Measurements from ENCODE around the gene MAPK9.
"Not testable (repeated sequence)": the region's sequence is repeated elsewhere in the genome, so short reads cannot be mapped to it uniquely, and the experiment has no call there.

The MAPK9 gene

GRCh38 chr5:180210961-180211760 is 80.7 kb downstream of the MAPK9 start:
- Histone ChIP-seq H3K9me3 (ENCODE audit: control insufficient read depth, insufficient read depth, low read length) (no peaks in the 10 kb centered on the region), H4K20me1 (ENCODE audit: control insufficient read depth, insufficient read depth, low read depth, low read length) (no peaks in the 10 kb centered on the region), H3K4me1 (ENCODE audit: control insufficient read depth, low read length) (no peaks in the 10 kb centered on the region), H3K4me3 (ENCODE audit: low read length) (no peak overlapping the region), H3K27me3 (ENCODE audit: control insufficient read depth, low read length) (no peaks in the 10 kb centered on the region), H3K36me3 (ENCODE audit: control insufficient read depth, low read length) (no peaks in the 10 kb centered on the region), H3K9me2 (replicated peaks; ENCODE audit: control insufficient read depth, low read length) (no peaks in the 10 kb centered on the region), H3K79me2 (ENCODE audit: control insufficient read depth, low read length) (no peaks in the 10 kb centered on the region), H3K4me2 (ENCODE audit: low read length) (no peak overlapping the region), H3F3A (ENCODE audit: control insufficient read depth, insufficient read depth) (no peaks in the 10 kb centered on the region), H3K27ac (ENCODE audit: low read depth, low read length) (no peak overlapping the region)
- TF ChIP-seq CTCF (IDR thresholded peaks at IDR 0.05; ENCODE audit: low read depth, low read length, poor library complexity, severe bottlenecking) (no peak), EZH2phosphoT487 (IDR thresholded peaks at IDR 0.05; ENCODE audit: borderline replicate concordance, low read length) (no peak)

DNA sequence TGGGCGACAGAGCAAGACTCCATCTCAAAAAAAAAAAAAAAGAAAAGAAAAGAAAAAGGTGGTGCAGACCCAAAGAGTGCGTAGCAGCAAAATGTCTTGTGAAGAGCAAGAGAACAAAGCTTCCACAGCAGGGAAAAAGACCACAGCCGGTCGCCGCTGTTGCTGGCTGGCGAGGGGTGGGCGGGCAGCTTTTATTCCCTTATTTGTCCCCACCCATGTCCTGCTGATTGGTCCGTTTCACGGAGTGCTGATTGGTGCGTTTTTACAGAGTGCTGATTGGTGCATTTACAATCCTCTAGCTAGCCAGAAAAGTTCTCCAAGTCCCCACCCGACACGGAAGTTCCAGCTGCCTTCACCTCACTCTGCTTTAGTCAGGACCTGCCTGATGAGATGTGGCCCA is 81.8 kb downstream of the MAPK9 start:
- not testable (repeated sequence) for H4K20me1 ChIP-seq (ENCODE audit: control insufficient read depth, insufficient read depth, low read depth, low read length); H3K27ac ChIP-seq (ENCODE audit: low read depth, low read length); H3F3A ChIP-seq (ENCODE audit: control insufficient read depth, insufficient read depth); H3K4me2 ChIP-seq (ENCODE audit: low read length); H3K4me1 ChIP-seq (ENCODE audit: control insufficient read depth, low read length); H3K27me3 ChIP-seq (ENCODE audit: control insufficient read depth, low read length); H3K4me3 ChIP-seq (ENCODE audit: low read length); H3K79me2 ChIP-seq (ENCODE audit: control insufficient read depth, low read length); H3K9me3 ChIP-seq (ENCODE audit: control insufficient read depth, insufficient read depth, low read length); H3K9me2 ChIP-seq (replicated peaks; ENCODE audit: control insufficient read depth, low read length); H3K36me3 ChIP-seq (ENCODE audit: control insufficient read depth, low read length)

- H3K4me3 ChIP-seq (ENCODE audit: low read length), result no peak within 1 kb of the TSS
- H3K36me3 ChIP-seq (ENCODE audit: control insufficient read depth, low read length), result no peaks in the 10 kb centered on the region
- H3K27ac ChIP-seq (ENCODE audit: low read depth, low read length), result no peak within 1 kb of the TSS
- TF ChIP-seq EZH2phosphoT487 (IDR thresholded peaks at IDR 0.05; ENCODE audit: borderline replicate concordance, low read length), result no peak
- TF ChIP-seq CTCF (IDR thresholded peaks at IDR 0.05; ENCODE audit: low read depth, low read length, poor library complexity, severe bottlenecking), result no peak
- H3K9me2 ChIP-seq (replicated peaks; ENCODE audit: control insufficient read depth, low read length), result no peaks in the 10 kb centered on the region
- no peaks in the 10 kb centered on the region for H4K20me1 ChIP-seq (ENCODE audit: control insufficient read depth, insufficient read depth, low read depth, low read length)
- H3K79me2 ChIP-seq (ENCODE audit: control insufficient read depth, low read length), result no peaks in the 10 kb centered on the region
- no peaks in the 10 kb centered on the region for H3K4me1 ChIP-seq (ENCODE audit: control insufficient read depth, low read length)
- no peaks in the 10 kb centered on the region for H3K9me3 ChIP-seq (ENCODE audit: control insufficient read depth, insufficient read depth, low read length)
- no peaks in the 10 kb centered on the region for H3K27me3 ChIP-seq (ENCODE audit: control insufficient read depth, low read length)
- no peaks in the 10 kb centered on the region for H3F3A ChIP-seq (ENCODE audit: control insufficient read depth, insufficient read depth)
- H3K4me2 ChIP-seq (ENCODE audit: low read length), result no peak within 1 kb of the TSS
Measured at GRCh38 chr5:180209137-180209581, 82.7 kb downstream of the MAPK9 start, which contains the start of gene RASGEF1C. RASGEF1C (minus strand) TSS chr5:180209211; CDS start chr5:180138052, 71,159 bp downstream.

GRCh38 chr5:180208435-180209081 is 83.3 kb downstream of the MAPK9 start:
- Histone ChIP-seq H3K9me2 (replicated peaks; ENCODE audit: control insufficient read depth, low read length) (no peaks in the 10 kb centered on the region), H3K27ac (ENCODE audit: low read depth, low read length) (no peak overlapping the region), H3F3A (ENCODE audit: control insufficient read depth, insufficient read depth) (no peaks in the 10 kb centered on the region), H3K9me3 (ENCODE audit: control insufficient read depth, insufficient read depth, low read length) (no peaks in the 10 kb centered on the region), H3K4me2 (ENCODE audit: low read length) (no peak overlapping the region), H3K4me3 (ENCODE audit: low read length) (no peak overlapping the region), H3K4me1 (ENCODE audit: control insufficient read depth, low read length) (no peaks in the 10 kb centered on the region), H3K79me2 (ENCODE audit: control insufficient read depth, low read length) (no peaks in the 10 kb centered on the region), H3K27me3 (ENCODE audit: control insufficient read depth, low read length) (no peaks in the 10 kb centered on the region), H3K36me3 (ENCODE audit: control insufficient read depth, low read length) (no peaks in the 10 kb centered on the region), H4K20me1 (ENCODE audit: control insufficient read depth, insufficient read depth, low read depth, low read length) (no peaks in the 10 kb centered on the region)
- TF ChIP-seq EZH2phosphoT487 (IDR thresholded peaks at IDR 0.05; ENCODE audit: borderline replicate concordance, low read length), result no peak
- no peak for TF ChIP-seq CTCF (IDR thresholded peaks at IDR 0.05; ENCODE audit: low read depth, low read length, poor library complexity, severe bottlenecking)

Data from DOHH2 (cell line).